Neural cell (in vitro differentiated cells): ENCODE results near the gene GSE1. TPM values are rescaled to one million over a fixed set of nuclear protein-coding genes. Genes with fewer than 3 reads are reported as not detected.

Source experiments
- H2AFZ ChIP-seq: fragments of 200-600, 300-800 bp; sonication (generic), shearing (Covaris generic); 2 replicates; pipeline ENCODE4 v1.6.0; 2014; ENCODE audit warnings: low read depth, mild to moderate bottlenecking, antibody characterized with exemption, low read length, moderate library complexity
- H3F3A ChIP-seq: fragments of 200-600 bp; shearing (Covaris generic); 2 replicates; pipeline ENCODE4 v1.6.1; 2016; ENCODE audit warnings: mild to moderate bottlenecking, moderate library complexity, mixed read lengths, antibody characterized with exemption, low read length; ENCODE audit not compliant: insufficient read depth, poor library complexity, severe bottlenecking
- H3K27ac ChIP-seq: fragments of 200-600, 300-800 bp; sonication (generic), shearing (Covaris generic); 2 replicates; pipeline ENCODE4 v1.5.1; 2014; ENCODE audit warnings: mild to moderate bottlenecking, low read length, moderate library complexity
- H3K27me3 ChIP-seq: fragments of 300-800, 200-600 bp; sonication (generic), shearing (Covaris generic); 2 replicates; pipeline ENCODE4 v1.6.0; 2014; ENCODE audit warnings: mild to moderate bottlenecking, low read depth, low read length, moderate library complexity; ENCODE audit not compliant: insufficient read depth
- H3K36me3 ChIP-seq: fragments of 300-800, 200-600 bp; sonication (generic), shearing (Covaris generic); 2 replicates; pipeline ENCODE4 v1.5.1; 2014; ENCODE audit warnings: mild to moderate bottlenecking, antibody characterized with exemption, low read length, moderate library complexity; ENCODE audit not compliant: insufficient read depth
- H3K4me2 ChIP-seq: fragments of 300-800, 200-600 bp; sonication (generic), shearing (Covaris generic); 2 replicates; pipeline ENCODE4 v1.6.0; 2014; ENCODE audit warnings: mild to moderate bottlenecking, low read length
- H3K4me3 ChIP-seq: fragments of 300-800, 200-600 bp; sonication (generic), shearing (Covaris generic); 2 replicates; pipeline ENCODE4 v1.5.1; 2014; ENCODE audit warnings: mild to moderate bottlenecking, low read length, moderate library complexity
- H3K79me2 ChIP-seq: fragments of 200-600 bp; shearing (Covaris generic); replicated peaks from 2 replicates; pipeline ENCODE4 v1.6.0; 2014; ENCODE audit warnings: mild to moderate bottlenecking, low read length, moderate library complexity; ENCODE audit not compliant: insufficient read depth
- H3K9ac ChIP-seq: fragments of 300-800, 200-600 bp; sonication (generic), shearing (Covaris generic); 2 replicates; pipeline ENCODE4 v1.6.1; 2016; ENCODE audit warnings: mild to moderate bottlenecking, low read length, mixed read lengths
- H3K9me2 ChIP-seq: fragments of 200-600 bp; shearing (Covaris generic); 2 replicates; pipeline ENCODE4 v1.6.1; 2016; ENCODE audit warnings: mild to moderate bottlenecking, low read length, mixed read lengths; ENCODE audit not compliant: insufficient read depth
- H3K9me3 ChIP-seq: fragments of 200-600, 300-800 bp; sonication (generic), shearing (Covaris generic); 2 replicates; pipeline ENCODE4 v1.6.1; 2016; ENCODE audit warnings: mild to moderate bottlenecking, mixed run types, low read length, moderate library complexity, mixed read lengths
- H4K20me1 ChIP-seq: fragments of 200-600 bp; shearing (Covaris generic); 2 replicates; pipeline ENCODE4 v1.6.1; 2016; ENCODE audit warnings: mild to moderate bottlenecking, mixed run types; ENCODE audit not compliant: insufficient read depth
- EP300 ChIP-seq: fragments of 450-650 bp; conservative IDR thresholded peaks from 2 replicates; pipeline ENCODE4 v1.6.1; 2014; ENCODE audit warnings: antibody characterized with exemption, mild to moderate bottlenecking, moderate library complexity; ENCODE audit not compliant: poor library complexity, severe bottlenecking
- EZH2 ChIP-seq: fragments of 200-600, 300-800 bp; shearing (Covaris generic), sonication (generic); IDR thresholded peaks from 2 replicates; pipeline ENCODE4 v1.6.1; 2014; ENCODE audit warnings: antibody characterized with exemption, low read length, borderline replicate concordance, mild to moderate bottlenecking; ENCODE audit not compliant: insufficient read depth, poor library complexity, severe bottlenecking
- MXI1 ChIP-seq: fragments of 450-650 bp; conservative IDR thresholded peaks from 2 replicates; pipeline ENCODE4 v1.6.1; 2014; ENCODE audit warnings: antibody characterized with exemption, mild to moderate bottlenecking; ENCODE audit not compliant: poor library complexity, severe bottlenecking
- POLR2AphosphoS5 ChIP-seq: IDR thresholded peaks from 2 replicates; pipeline ENCODE4 v1.6.1; 2012
- RAD21 ChIP-seq: fragments of 450-650 bp; conservative IDR thresholded peaks from 2 replicates; pipeline ENCODE4 v1.6.1; 2014; ENCODE audit warnings: antibody characterized with exemption, mild to moderate bottlenecking, moderate library complexity
- SMC3 ChIP-seq: fragments of 450-650 bp; conservative IDR thresholded peaks from 2 replicates; pipeline ENCODE4 v1.6.1; 2014; ENCODE audit warnings: antibody characterized with exemption, mild to moderate bottlenecking, moderate library complexity; ENCODE audit not compliant: poor library complexity
- TAF1 ChIP-seq: IDR thresholded peaks from 2 replicates; pipeline ENCODE4 v1.6.1; 2012; ENCODE audit warnings: low read depth
- polyA plus RNA-seq: library from polyadenylated mRNA; depleted of rRNA; stranded (reverse); fragments of >200 nt; gene quantifications from 2 replicates; pipeline ENCODE4 v1.2.3, GENCODE V29; 2014
- TF ChIP-seq, protein P1 (sequence below): IDR thresholded peaks from 2 replicates; pipeline ENCODE4 v1.6.1; 2012; ENCODE audit warnings: borderline replicate concordance
- TF ChIP-seq, protein P2 (sequence below): fragments of 450-650 bp; IDR thresholded peaks from 2 replicates; pipeline ENCODE4 v1.5.1; 2014; ENCODE audit warnings: antibody characterized with exemption, mild to moderate bottlenecking, moderate library complexity; ENCODE audit not compliant: poor library complexity, severe bottlenecking

The GSE1 gene
- polyA plus RNA-seq, 1 donor from 2014 or later: 35.6 TPM

DNA sequence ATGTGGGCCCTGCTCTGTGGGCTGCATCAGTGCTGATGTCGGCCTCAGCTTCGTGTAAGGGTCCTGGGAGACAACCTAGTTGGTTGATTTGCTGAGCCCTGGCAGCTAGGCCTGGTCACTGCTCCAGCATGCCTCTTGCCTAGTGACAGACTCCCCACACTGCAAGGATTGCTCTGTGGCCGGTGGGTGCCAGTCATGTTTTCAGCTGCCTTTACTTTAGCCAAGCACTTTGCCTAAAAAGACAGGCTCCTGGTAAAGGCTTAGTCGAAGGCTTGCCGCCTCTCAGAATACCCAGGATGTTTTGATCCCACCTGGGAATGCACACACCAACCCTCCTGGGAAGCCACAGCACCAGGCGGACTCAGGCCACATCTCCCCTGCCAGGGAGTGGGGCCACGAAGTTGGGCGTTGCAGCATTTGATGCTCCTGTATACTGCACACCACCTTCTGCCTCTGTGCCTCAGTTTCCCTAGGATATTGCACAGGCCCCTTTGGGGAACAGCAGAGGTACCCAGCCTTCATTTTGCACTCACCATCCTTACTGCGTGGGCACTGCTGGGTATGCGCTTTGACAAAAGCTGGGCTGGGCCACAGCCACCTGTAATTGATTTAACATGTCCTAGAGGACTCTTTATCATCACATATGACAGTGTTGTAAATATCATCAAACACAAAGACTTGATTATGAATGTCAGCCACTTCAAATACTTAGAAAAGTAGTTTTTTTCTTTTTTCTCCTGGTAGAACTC is 55.7 kb downstream of the GSE1 start:
- no peaks in the 10 kb centered on the region for H3K9me2 ChIP-seq
- H3K36me3 ChIP-seq: peaks cover 16% of the 10 kb centered on the region
- no peak for TF ChIP-seq MXI1
- no peak for TF ChIP-seq EZH2
- no peak for TF ChIP-seq SMC3
- TF ChIP-seq EP300: no peak
- no peak for TF ChIP-seq POLR2AphosphoS5
- TF ChIP-seq RAD21: no peak
- TF ChIP-seq TAF1: no peak
- TF ChIP-seq, protein P1, sequence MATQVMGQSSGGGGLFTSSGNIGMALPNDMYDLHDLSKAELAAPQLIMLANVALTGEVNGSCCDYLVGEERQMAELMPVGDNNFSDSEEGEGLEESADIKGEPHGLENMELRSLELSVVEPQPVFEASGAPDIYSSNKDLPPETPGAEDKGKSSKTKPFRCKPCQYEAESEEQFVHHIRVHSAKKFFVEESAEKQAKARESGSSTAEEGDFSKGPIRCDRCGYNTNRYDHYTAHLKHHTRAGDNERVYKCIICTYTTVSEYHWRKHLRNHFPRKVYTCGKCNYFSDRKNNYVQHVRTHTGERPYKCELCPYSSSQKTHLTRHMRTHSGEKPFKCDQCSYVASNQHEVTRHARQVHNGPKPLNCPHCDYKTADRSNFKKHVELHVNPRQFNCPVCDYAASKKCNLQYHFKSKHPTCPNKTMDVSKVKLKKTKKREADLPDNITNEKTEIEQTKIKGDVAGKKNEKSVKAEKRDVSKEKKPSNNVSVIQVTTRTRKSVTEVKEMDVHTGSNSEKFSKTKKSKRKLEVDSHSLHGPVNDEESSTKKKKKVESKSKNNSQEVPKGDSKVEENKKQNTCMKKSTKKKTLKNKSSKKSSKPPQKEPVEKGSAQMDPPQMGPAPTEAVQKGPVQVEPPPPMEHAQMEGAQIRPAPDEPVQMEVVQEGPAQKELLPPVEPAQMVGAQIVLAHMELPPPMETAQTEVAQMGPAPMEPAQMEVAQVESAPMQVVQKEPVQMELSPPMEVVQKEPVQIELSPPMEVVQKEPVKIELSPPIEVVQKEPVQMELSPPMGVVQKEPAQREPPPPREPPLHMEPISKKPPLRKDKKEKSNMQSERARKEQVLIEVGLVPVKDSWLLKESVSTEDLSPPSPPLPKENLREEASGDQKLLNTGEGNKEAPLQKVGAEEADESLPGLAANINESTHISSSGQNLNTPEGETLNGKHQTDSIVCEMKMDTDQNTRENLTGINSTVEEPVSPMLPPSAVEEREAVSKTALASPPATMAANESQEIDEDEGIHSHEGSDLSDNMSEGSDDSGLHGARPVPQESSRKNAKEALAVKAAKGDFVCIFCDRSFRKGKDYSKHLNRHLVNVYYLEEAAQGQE: no peak
- TF ChIP-seq, protein P2, sequence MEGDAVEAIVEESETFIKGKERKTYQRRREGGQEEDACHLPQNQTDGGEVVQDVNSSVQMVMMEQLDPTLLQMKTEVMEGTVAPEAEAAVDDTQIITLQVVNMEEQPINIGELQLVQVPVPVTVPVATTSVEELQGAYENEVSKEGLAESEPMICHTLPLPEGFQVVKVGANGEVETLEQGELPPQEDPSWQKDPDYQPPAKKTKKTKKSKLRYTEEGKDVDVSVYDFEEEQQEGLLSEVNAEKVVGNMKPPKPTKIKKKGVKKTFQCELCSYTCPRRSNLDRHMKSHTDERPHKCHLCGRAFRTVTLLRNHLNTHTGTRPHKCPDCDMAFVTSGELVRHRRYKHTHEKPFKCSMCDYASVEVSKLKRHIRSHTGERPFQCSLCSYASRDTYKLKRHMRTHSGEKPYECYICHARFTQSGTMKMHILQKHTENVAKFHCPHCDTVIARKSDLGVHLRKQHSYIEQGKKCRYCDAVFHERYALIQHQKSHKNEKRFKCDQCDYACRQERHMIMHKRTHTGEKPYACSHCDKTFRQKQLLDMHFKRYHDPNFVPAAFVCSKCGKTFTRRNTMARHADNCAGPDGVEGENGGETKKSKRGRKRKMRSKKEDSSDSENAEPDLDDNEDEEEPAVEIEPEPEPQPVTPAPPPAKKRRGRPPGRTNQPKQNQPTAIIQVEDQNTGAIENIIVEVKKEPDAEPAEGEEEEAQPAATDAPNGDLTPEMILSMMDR: no peak
- H2AFZ ChIP-seq: no peak overlapping the region
- H3K9ac ChIP-seq: no peak overlapping the region
- H3K4me3 ChIP-seq: no peak overlapping the region
- no peaks in the 10 kb centered on the region for H3K79me2 ChIP-seq
- H4K20me1 ChIP-seq: no peaks in the 10 kb centered on the region
- no peaks in the 10 kb centered on the region for H3F3A ChIP-seq
- no peak overlapping the region for H3K4me2 ChIP-seq
- no peak overlapping the region for H3K27ac ChIP-seq
- H3K27me3 ChIP-seq: no peaks in the 10 kb centered on the region
- H3K9me3 ChIP-seq: no peaks in the 10 kb centered on the region

DNA sequence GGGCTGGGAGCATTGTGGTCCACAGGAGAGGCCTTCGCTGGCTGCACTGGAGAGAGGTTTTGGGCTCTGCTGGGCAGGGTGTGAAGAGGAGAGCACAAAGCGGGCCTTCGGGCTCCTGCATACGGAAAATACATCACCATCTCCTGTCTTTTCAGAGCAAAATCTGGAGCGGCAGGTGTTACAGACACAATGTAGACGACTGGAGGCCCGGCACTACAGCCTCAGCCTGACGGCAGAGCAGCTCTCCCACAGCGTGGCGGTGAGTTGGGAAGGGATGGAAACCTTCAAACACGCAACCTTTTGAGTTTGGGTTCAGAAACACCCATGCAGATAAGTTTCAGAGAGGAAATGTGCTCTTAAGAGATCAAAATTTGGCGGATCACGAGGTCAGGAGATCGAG is 57.7 kb downstream of the GSE1 start:
- Histone ChIP-seq H3K9me3 (no peaks in the 10 kb centered on the region), H3K27ac (no peak overlapping the region), H3K79me2 (no peaks in the 10 kb centered on the region), H3K27me3 (no peaks in the 10 kb centered on the region), H3K4me3 (no peak overlapping the region), H3K9ac (no peak overlapping the region), H3K9me2 (no peaks in the 10 kb centered on the region), H3K36me3 (peaks cover 8% of the 10 kb centered on the region), H3K4me2 (no peak overlapping the region), H4K20me1 (no peaks in the 10 kb centered on the region), H2AFZ (no peak overlapping the region), H3F3A (no peaks in the 10 kb centered on the region)
- TF ChIP-seq, protein P1: no peak
- no peak for TF ChIP-seq RAD21
- TF ChIP-seq, protein P2: no peak
- TF ChIP-seq MXI1: no peak
- TF ChIP-seq SMC3: no peak
- no peak for TF ChIP-seq POLR2AphosphoS5
- no peak for TF ChIP-seq EP300
- TF ChIP-seq EZH2: no peak
- TF ChIP-seq TAF1: no peak
